Lower leg skin (tissue), 4 donors: ENCODE results near the gene C7. TPM values are rescaled to one million over a fixed set of nuclear protein-coding genes. Genes with fewer than 3 reads are reported as not detected.

Source experiments
- DNase-seq, 2 donors: peaks; one replicate each; pipeline ENCODE4 v3.0.0-alpha.2; 2019; ENCODE audit warnings: low spot score in 2 of 2
- H3K4me3 ChIP-seq: fragments of 200-600 bp; sonication (generic); 2 replicates; pipeline ENCODE4 v1.5.1; 2017; ENCODE audit warnings: mild to moderate bottlenecking, low read depth; ENCODE audit not compliant: poor library complexity, severe bottlenecking
- POLR2A ChIP-seq, 2 donors: fragments of 450-650 bp; IDR thresholded peaks; one replicate each; pipeline ENCODE4 v1.6.1; 2016 to 2017; ENCODE audit warnings: antibody characterized with exemption in 2 of 2, mild to moderate bottlenecking in 1 of 2, moderate library complexity in 1 of 2
- WGBS, 2 donors: methylation state at CpG; one replicate each; pipeline ENCODE4 v1.1.5; 2018; 5-methylcytosine and 5-hydroxymethylcytosine counted together
- intact Hi-C: fragments of 100-400 bp; cut with DNase I; formaldehyde crosslinking; loops from one replicate; pipeline ENCODE4 v1.15.0; 2023; ENCODE audit warnings: low total_unique reads
- total RNA-seq, 4 donors: library from RNA; depleted of rRNA; stranded (reverse); fragments of >200 nt; gene quantifications; one replicate each; pipeline ENCODE4 v1.1.0, GENCODE V29; 2016
- TF ChIP-seq, protein P1 (sequence below), 3 donors: fragments of 450-650 bp; IDR thresholded peaks; one replicate each; pipeline ENCODE4 v1.5.1; 2016; ENCODE audit warnings: antibody characterized with exemption in 3 of 3, mild to moderate bottlenecking in 3 of 3, moderate library complexity in 2 of 3

Gene C7
- total RNA-seq, 4 donors from 2014 or later = 7.8 to 47.7 (median 15.2) TPM

DNA sequence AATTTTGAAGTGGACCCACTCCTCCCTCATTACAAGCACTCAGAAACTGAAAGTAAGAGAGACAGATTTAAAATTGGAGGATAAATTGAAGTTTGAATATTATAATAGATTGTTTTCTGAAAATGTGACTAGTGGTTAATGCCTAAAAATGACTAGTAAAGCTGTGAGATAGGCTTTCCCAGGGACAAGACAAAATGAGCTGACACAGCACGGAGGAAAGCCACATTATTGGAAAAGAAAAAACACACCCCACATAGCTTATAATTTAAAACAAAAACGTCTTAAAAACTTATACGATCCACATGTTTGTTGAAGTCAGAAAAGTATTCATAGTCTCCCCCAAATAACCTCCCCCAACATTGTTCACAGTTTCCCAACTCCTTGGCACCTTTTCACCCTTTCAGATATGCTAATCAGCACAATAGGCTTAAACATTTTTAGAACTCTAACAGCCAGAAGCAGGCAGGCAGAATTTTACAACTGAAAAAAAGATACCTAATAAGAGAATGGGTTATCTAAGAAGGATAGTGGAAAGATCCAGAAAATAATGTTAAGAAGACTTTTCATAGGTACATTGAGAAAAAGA is 6.1 kb downstream of the C7 start:
- 21 to 28% methylated on average over 3 of the region's 3 CpGs for WGBS, 2 donors
- TF ChIP-seq, protein P1, sequence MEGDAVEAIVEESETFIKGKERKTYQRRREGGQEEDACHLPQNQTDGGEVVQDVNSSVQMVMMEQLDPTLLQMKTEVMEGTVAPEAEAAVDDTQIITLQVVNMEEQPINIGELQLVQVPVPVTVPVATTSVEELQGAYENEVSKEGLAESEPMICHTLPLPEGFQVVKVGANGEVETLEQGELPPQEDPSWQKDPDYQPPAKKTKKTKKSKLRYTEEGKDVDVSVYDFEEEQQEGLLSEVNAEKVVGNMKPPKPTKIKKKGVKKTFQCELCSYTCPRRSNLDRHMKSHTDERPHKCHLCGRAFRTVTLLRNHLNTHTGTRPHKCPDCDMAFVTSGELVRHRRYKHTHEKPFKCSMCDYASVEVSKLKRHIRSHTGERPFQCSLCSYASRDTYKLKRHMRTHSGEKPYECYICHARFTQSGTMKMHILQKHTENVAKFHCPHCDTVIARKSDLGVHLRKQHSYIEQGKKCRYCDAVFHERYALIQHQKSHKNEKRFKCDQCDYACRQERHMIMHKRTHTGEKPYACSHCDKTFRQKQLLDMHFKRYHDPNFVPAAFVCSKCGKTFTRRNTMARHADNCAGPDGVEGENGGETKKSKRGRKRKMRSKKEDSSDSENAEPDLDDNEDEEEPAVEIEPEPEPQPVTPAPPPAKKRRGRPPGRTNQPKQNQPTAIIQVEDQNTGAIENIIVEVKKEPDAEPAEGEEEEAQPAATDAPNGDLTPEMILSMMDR (IDR thresholded peaks at IDR 0.05) = no peak
- no peak for TF ChIP-seq POLR2A (IDR thresholded peaks at IDR 0.05)
- intact Hi-C loops = no loop called here
- H3K4me3 ChIP-seq = no peak overlapping the region
- DNase-seq = no peak

DNA sequence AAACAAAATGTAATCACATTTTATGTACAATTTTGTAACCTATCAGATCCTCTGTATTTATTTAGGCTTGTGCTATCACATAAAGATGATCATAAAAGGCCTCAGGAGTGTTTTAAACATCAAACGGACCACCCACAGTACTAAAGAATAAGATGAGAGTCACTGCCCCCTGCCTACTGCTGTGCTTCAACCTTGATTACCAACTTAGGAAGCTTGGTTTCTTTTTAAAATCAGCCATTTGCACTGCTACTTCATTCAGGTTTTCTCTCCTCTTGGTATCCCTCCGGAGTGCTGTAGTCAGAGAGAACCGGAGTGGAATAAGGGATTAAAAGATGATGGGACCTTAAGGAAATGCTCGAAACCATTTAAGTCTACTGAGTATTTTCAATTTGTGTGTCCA is 6.9 kb downstream of the C7 start:
- H3K4me3 ChIP-seq = no peak overlapping the region
- DNase-seq = no peak
- WGBS, 2 donors = 48 to 57% methylated on average over 4 of the region's 4 CpGs
- TF ChIP-seq, protein P1 (IDR thresholded peaks at IDR 0.05) = no peak
- TF ChIP-seq POLR2A (IDR thresholded peaks at IDR 0.05) = no peak
- intact Hi-C loops = no loop called here

DNA sequence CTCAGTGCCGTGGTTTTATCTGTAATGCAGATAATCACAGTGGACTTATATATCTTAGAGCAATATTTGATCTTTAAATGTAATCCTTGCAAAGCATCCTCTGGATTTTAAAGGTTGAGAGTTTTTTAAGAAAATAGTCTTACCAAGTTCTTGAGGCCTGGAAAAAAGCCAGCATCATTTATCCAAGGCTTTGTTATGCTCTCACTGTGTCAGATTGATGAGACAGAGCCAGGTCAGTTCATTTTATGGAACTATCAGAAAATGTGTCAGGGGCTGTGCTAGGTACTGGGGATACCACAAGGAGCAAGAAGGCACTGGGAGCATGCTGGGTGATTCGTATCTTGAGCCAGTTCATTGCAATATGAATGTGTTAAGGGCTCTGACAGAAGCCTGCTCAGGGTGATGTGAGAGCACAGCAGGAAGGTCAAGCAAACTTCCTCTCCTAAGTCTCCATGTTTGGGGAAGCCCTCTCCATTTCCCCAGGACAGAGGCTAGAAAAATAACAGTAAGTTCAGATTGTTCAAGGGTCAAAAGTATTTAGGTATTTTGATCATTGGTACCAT is 19.7 kb downstream of the C7 start:
- WGBS, 2 donors = 63 to 66% methylated on average over 2 of the region's 2 CpGs
- TF ChIP-seq, protein P1 (IDR thresholded peaks at IDR 0.05) = no peak
- no peak for TF ChIP-seq POLR2A (IDR thresholded peaks at IDR 0.05)
- H3K4me3 ChIP-seq = no peak overlapping the region
- DNase-seq = no peak
- intact Hi-C loops = no loop called here

- intact Hi-C loops = no loop called here
- DNase-seq = no peak
- TF ChIP-seq, protein P1 (IDR thresholded peaks at IDR 0.05) = no peak
- no peak for TF ChIP-seq POLR2A (IDR thresholded peaks at IDR 0.05)
- H3K4me3 ChIP-seq = no peak overlapping the region
- WGBS, 2 donors = 78% methylated on average over 2 of the region's 2 CpGs
Observed at GRCh38 chr5:40932766-40933165, 23.5 kb downstream of the C7 start.

- no peak for TF ChIP-seq POLR2A (IDR thresholded peaks at IDR 0.05)
- TF ChIP-seq, protein P1 (IDR thresholded peaks at IDR 0.05) = no peak
- no peak overlapping the region for H3K4me3 ChIP-seq
- no peak for DNase-seq
- intact Hi-C loops = no loop called here
- 58 to 66% methylated on average over 1 of the region's 1 CpG for WGBS, 2 donors
Observed at GRCh38 chr5:40937075-40937474, 27.8 kb downstream of the C7 start.

DNA sequence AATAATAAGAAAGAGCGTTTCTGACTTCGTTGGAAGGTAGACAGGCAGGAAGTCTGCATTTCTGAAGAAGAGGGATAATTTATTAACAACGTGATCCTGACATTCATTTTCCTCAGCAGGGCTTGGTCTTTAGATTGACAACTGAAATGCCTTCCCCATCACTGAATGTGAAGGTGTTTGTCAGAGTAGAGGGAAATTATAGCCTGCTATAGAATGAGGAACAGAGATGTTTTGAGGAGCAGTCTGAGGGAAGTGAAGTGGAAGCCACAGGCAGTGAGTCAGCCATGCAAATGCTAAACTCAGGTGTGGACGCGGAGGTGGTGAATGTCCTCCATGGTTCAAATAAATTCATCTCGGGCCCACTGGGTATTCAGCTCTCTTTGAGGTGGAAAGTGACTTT is 30.5 kb downstream of the C7 start:
- 74 to 84% methylated on average over 6 of the region's 6 CpGs for WGBS, 2 donors
- TF ChIP-seq, protein P1 (IDR thresholded peaks at IDR 0.05) = no peak
- TF ChIP-seq POLR2A (IDR thresholded peaks at IDR 0.05) = no peak
- intact Hi-C loops = no loop called here
- DNase-seq = no peak
- no peak overlapping the region for H3K4me3 ChIP-seq
